Germinal center (tissue), 1 donor: Measurements from ENCODE around the gene STX18.

Source experiments
- DNase-seq: peaks from one replicate; pipeline ENCODE4 v3.0.0; 2012; ENCODE audit warnings: mixed read lengths, low spot score

The STX18 gene

DNA sequence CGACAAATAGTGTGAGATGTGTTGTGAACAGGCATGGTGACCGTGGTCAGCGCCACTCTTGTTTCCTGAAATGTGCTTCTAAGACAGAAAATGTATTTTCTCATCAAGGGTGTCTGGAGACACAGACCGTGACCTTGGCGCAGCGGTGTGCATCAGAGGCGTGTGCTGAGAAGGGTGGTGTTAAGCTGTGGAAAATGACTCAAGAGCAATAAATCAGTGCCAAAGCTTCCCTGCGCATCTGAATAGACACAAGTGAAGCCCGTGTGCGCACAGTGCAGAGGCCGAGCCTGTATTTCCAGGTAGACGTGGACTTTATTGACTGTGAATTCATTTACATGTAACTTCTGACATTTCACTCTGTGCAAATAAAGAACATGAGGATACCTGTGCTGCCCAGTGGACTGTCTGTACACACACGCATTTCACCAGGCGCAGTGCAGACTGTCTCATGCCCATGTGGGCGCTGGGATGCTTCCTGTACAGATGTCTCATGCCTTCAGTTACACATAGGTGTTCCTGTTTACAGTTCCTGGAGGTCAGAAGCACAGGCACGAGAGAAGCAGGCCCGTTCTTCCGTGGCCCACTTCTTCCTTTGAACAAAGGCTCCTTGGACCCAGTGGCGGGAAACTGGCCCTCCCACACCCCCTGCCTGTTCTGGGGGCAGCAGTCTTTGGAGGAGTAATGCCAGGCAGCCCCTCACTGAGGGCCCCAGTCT, 123.0 kb downstream of the STX18 start:
- no peak for DNase-seq

DNA sequence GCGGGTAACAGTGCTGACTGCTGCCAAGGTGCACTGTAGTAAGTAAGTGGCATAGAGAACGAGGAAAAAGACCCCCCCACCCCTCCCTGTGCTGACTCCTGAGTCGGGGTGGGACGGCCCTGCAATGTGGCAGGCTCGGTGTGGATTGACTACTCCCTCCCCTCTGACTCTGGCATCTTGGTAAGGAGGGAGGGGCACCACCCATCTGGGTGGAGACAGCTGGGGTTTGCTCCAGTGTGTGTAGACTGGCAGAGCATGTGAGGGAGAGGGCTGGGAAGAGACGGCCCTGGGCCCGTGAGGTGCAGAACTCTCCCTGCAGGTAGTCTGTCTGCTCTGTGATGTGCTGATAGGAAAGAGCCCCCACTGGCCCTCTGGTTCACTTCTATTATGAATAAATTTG, 124.0 kb downstream of the STX18 start:
- no peak for DNase-seq

- DNase-seq = no peak
These were observed 124.9 kb downstream of the STX18 start for GRCh38 chr4:4416981-4417380.

- DNase-seq = no peak
These were observed 125.7 kb downstream of the STX18 start for GRCh38 chr4:4415806-4416805.

- DNase-seq = no peak
These were observed 126.6 kb downstream of the STX18 start for GRCh38 chr4:4415107-4415805.

DNA sequence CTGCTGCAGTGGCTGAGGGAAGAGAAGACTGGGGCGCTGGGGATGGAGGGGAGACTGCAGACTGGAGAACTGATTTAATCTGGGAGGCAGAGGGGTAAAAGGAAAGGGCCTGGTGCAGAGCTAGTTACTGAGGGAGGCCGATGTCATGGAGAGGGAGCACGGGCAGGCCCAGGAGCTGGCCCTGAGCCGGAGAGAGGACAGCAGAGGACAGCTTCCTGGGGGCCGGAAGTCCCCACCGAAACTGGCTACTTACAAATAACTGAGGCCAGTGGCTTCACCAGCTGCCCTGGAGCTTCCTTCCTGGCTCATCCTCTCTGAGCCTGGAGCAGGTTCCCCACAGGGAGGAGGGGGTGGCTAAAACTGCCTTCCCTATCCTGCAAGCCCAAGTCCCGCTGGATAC, 128.0 kb downstream of the STX18 start:
- DNase-seq = no peak

DNA sequence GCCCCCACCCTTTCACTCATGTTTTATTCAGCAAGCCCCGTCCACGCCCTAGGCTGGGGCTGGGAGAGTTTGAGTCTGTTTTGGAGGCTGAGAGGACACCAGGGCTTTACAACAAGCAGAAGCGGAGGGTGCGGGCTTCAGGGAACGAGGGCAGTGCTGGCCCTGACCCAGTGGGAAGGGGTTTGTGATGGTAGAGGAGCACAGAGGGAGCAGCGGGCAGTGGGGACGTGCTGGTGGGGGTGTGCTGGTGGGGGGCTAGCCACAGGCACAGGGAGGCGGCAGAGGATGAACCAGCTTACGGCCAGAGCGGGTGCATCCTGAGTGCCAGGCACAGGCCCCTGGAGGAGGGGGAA, 128.5 kb downstream of the STX18 start:
- DNase-seq = no peak

DNA sequence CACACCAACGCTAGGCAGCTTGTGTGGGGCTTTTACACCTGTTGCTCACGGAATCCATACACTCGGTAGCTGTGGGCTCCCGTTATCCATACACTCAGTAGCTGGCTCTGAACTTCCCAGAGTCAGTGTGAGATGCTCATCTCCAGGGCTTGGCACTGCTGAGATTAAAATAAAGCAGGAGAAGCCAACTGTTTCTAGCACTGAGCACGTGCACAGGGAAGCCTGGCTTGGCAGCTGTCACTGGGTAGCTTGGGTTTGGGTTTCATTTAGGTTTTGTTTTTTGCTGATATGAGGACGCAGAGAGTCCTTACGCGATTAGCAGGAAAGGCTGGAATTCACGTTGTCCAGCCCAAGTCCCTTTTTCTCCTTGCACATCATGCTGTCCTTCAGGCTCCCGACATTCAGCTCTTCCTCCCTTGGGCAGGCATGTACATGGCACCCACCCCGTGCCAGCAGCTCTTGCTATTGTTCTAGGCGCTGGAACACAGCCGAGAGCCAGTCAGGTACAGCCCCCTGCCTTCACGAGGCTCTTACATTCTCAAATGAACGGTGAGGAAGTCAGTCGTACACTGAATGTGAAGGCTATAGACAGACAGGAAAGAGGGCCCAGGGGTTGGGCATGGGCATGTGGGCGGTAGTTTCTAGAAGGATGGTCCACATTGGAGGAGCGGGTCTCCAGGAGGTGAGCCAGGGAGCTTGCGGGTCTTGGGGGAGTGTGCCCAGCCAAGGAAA, 129.0 kb downstream of the STX18 start:
- no peak for DNase-seq

GRCh38 chr4:4411906-4412305, 129.9 kb downstream of the STX18 start:
- no peak for DNase-seq

- DNase-seq = no peak
These were observed 131.6 kb downstream of the STX18 start for GRCh38 chr4:4410271-4410670.

GRCh38 chr4:4409416-4410115, 132.3 kb downstream of the STX18 start:
- DNase-seq = no peak

- DNase-seq = no peak
These were observed 133.1 kb downstream of the STX18 start for GRCh38 chr4:4408576-4409335.

DNA sequence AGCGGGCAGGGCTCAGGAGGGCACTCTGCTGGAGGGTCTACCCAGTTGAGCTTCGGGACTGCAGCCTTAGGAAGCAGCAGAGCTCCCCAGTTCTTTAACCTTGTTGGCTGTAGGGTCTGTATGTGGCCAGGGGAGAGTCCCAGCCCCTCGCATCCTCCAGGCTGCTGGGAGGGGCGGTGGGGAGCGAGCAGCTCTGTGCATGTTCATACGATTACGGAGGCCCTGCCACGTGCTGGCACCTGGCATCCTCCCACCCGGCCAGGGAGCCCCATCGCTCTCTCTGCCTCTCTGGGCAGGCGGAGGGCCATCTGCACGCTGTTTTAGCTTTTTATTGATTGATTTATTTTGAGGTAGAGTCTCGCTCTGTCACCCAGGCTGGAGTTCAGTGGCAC, 133.7 kb downstream of the STX18 start:
- DNase-seq = no peak

- no peak for DNase-seq
These were observed 134.3 kb downstream of the STX18 start for GRCh38 chr4:4407299-4408131.

GRCh38 chr4:4406455-4407298, 135.2 kb downstream of the STX18 start:
- DNase-seq = no peak

DNA sequence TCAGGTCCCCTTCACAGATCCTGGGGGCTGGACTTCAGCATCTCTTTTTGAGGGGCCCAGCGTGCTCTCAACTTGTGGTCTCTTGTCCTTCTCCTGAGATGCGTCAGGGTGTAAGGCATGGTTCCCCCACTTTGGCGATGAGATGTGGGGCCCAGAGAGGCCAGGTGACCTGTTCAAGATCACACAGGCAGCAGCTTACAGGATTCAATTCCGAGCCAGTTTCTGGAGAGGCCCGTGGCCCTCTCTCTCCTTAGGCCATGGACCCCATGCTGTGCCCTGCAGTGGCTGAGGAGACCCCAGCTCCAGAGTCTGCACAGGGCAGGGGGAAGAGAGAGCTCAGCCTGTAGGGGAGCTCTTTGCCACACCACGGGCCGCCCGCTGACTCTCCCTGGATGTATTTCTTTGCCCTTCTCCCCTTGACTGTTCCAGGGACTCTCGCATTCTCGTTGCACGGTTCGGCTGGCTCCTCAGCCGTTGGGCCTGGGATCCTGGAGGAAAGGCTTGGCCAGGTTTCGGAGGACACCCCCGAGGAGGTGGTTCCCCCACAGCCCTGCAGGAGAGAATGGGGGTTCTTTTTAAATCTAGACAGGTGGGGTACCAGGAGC, 136.4 kb downstream of the STX18 start:
- no peak for DNase-seq

DNA sequence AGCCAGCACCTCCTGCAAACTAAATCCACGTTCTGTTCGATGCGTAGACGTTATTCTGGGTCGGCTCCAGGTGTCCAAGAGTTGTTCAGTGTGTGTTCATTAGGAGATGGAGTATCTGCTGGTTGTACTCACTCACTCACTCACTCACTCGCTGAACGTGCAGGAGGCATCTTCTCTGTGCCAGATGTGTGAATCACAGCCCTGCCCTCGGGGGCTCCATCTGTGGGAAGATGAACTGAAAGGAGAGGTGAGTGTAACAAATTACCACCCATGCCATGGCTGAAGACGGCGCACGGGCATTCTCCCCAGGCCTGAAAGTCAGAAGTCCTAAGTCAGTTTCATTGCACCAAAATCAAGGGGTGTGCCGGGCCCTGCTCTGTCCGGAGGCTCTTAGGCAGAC, 138.9 kb downstream of the STX18 start:
- no peak for DNase-seq

GRCh38 chr4:4401036-4401435, 140.8 kb downstream of the STX18 start:
- DNase-seq = no peak
